Tibial nerve (tissue), 4 donors: ENCODE data around the gene MEF2A. TPM values are rescaled to one million over a fixed set of nuclear protein-coding genes. Genes with fewer than 3 reads are reported as not detected.
A peak's percentile ranks its signal among the peaks of the same experiment; 100 is the strongest.

Experiments used
- DNase-seq, 2 donors: peaks; one replicate each; pipeline ENCODE4 v3.0.0-alpha.2; 2019; ENCODE audit warnings: low spot score in 2 of 2
- H3K27ac ChIP-seq, 4 donors: fragments of 200-600 bp; sonication (generic) in 3 of 4; one replicate each; pipeline ENCODE4 v1.5.1; 2017 to 2019; ENCODE audit warnings: mild to moderate bottlenecking in 1 of 4
- H3K27me3 ChIP-seq, 2 donors: fragments of 200-600 bp; sonication (generic) in 1 of 2; one replicate each; pipeline versions ENCODE4 v1.5.1 to v1.6.0; 2017 to 2019
- H3K36me3 ChIP-seq, 3 donors: fragments of 200-600 bp; sonication (generic); one replicate each; pipeline ENCODE4 v1.5.1; 2018 to 2019
- H3K4me1 ChIP-seq, 4 donors: fragments of 200-600 bp; sonication (generic) in 3 of 4; one replicate each; pipeline ENCODE4 v1.5.1; 2017 to 2019
- H3K4me3 ChIP-seq, 4 donors: fragments of 200-600 bp; sonication (generic) in 3 of 4; one replicate each; pipeline ENCODE4 v1.5.1; 2017 to 2019; ENCODE audit warnings: mild to moderate bottlenecking in 1 of 4, moderate library complexity in 1 of 4
- H3K9me3 ChIP-seq, 4 donors: fragments of 200-600 bp; sonication (generic) in 3 of 4; one replicate each; pipeline ENCODE4 v1.5.1; 2017 to 2019
- CTCF ChIP-seq, 5 experiments: fragments of 200-600 bp in 3 of 5; fragments of 450-650 bp in 2 of 5; sonication (generic) in 3 of 5; IDR thresholded peaks; one replicate each; pipeline ENCODE4 v1.5.1; 2016 to 2019; ENCODE audit warnings: antibody characterized with exemption in 5 of 5, mild to moderate bottlenecking in 3 of 5, moderate library complexity in 2 of 5
- EP300 ChIP-seq, 2 donors: sonication (generic); formaldehyde crosslinking; IDR thresholded peaks; one replicate each; pipeline ENCODE4 v1.6.1; 2017; ENCODE audit warnings: antibody characterized with exemption in 2 of 2, mild to moderate bottlenecking in 1 of 2
- POLR2A ChIP-seq, 2 donors: fragments of 450-650 bp; IDR thresholded peaks; one replicate each; pipeline ENCODE4 v1.6.1; 2017; ENCODE audit warnings: antibody characterized with exemption in 2 of 2, mild to moderate bottlenecking in 2 of 2, moderate library complexity in 2 of 2
- WGBS, 2 donors: methylation state at CpG; one replicate each; pipeline ENCODE4 v1.1.5; 2018; 5-methylcytosine and 5-hydroxymethylcytosine counted together
- total RNA-seq, 4 donors: library from RNA; depleted of rRNA; stranded (reverse); fragments of >200 nt; gene quantifications; one replicate each; pipeline ENCODE4 v1.1.0, GENCODE V29; 2016

MEF2A gene
- total RNA-seq, 4 donors from 2014 or later: 45.5 to 66.3 (median 55.8) TPM

GRCh38 chr15:99711625-99712024, 145.8 kb downstream of the MEF2A start:
- WGBS, 2 donors: 74 to 79% methylated on average over 5 of the region's 5 CpGs
- Histone ChIP-seq H3K36me3 (peaks cover 0 to 49% (median 13%) of the 10 kb centered on the region in 3 donors), H3K9me3 (no peaks in the 10 kb centered on the region), H3K27ac (no peak overlapping the region), H3K27me3 (no peaks in the 10 kb centered on the region), H3K4me1 (peaks cover 0 to 54% (median 8%) of the 10 kb centered on the region in 4 donors), H3K4me3 (no peak overlapping the region)
- TF ChIP-seq POLR2A (IDR thresholded peaks at IDR 0.05) (no peak), EP300 (IDR thresholded peaks at IDR 0.05) (no peak), CTCF (IDR thresholded peaks at IDR 0.05) (no peak)
- DNase-seq: no peak

GRCh38 chr15:99712415-99712814, 146.6 kb downstream of the MEF2A start:
- no peaks in the 10 kb centered on the region for H3K27me3 ChIP-seq
- peaks cover 0 to 49% (median 13%) of the 10 kb centered on the region in 3 donors for H3K36me3 ChIP-seq
- 66 to 68% methylated on average over 18 of the region's 18 CpGs for WGBS, 2 donors
- H3K9me3 ChIP-seq: no peaks in the 10 kb centered on the region
- H3K27ac ChIP-seq: no peak overlapping the region
- TF ChIP-seq EP300 (IDR thresholded peaks at IDR 0.05) (no peak), POLR2A (IDR thresholded peaks at IDR 0.05) (no peak), CTCF (IDR thresholded peaks at IDR 0.05) (no peak)
- no peak overlapping the region for H3K4me3 ChIP-seq
- H3K4me1 ChIP-seq: peaks cover 0 to 52% (median 8%) of the 10 kb centered on the region in 4 donors
- no peak for DNase-seq

GRCh38 chr15:99716540-99717095, 150.8 kb downstream of the MEF2A start:
- peak overlapping the region in 3 of 4 donors; percentile 24 to 60 (median 59) for H3K27ac ChIP-seq
- no peak for DNase-seq
- H3K27me3 ChIP-seq: no peaks in the 10 kb centered on the region
- H3K36me3 ChIP-seq: peaks cover 0 to 29% (median 5%) of the 10 kb centered on the region in 3 donors
- peaks cover 0 to 35% (median 0%) of the 10 kb centered on the region in 4 donors for H3K4me1 ChIP-seq
- TF ChIP-seq EP300 (IDR thresholded peaks at IDR 0.05) (no peak), POLR2A (IDR thresholded peaks at IDR 0.05) (no peak), CTCF (IDR thresholded peaks at IDR 0.05) (no peak)
- H3K4me3 ChIP-seq: no peak overlapping the region
- no peaks in the 10 kb centered on the region for H3K9me3 ChIP-seq
- 60 to 65% methylated on average over 10 of the region's 10 CpGs for WGBS, 2 donors

DNA sequence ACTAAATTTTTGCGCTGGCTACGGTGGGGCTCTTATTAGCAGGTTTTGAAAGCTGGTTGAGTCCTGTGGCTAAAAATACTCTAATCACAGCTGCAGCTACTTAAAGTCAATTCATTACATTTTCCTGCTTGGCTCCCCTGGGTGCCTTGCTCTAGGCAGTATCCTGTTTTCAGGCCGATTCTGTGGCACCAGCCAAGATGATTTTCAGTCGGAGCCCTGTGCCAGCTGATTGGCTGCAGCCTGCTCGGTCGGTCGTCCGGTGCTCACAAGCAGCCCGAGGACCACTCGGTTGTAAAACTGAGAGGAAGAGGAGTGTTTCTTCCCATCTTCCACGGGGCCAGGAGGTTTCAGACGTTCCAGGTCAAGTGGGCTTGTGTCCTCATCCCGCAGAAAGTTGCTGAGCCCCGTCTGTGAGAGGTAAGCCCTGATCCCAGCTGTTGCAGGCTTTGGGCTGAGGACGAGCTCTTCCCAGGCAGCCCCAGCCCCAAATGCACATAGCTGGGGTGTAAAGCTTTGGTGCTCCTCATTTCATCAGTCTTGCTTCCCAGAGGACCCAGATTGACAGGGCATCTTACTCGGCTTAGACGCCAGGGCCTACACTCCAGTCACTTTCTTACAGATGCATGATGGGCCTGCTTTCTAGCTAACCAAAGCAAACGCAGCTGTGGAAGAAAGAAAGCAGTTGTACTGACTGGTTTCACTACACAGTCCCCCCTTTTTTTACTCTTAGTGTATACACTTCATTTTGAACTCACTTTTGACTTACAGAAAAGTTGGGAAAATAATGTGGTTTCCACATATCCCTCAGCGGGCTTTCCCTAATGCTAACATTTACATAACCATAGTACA, 151.6 kb downstream of the MEF2A start:
- peaks cover 0 to 28% (median 0%) of the 10 kb centered on the region in 4 donors for H3K4me1 ChIP-seq
- H3K4me3 ChIP-seq: no peak overlapping the region
- 45 to 51% methylated on average over 18 to 19 of the region's 19 CpGs for WGBS, 2 donors
- H3K27me3 ChIP-seq: no peaks in the 10 kb centered on the region
- peaks cover 0 to 21% (median 3%) of the 10 kb centered on the region in 3 donors for H3K36me3 ChIP-seq
- H3K27ac ChIP-seq: peak overlapping the region in 3 of 4 donors; percentile 24 to 60 (median 59)
- no peaks in the 10 kb centered on the region for H3K9me3 ChIP-seq
- DNase-seq: no peak
- no peak for TF ChIP-seq POLR2A (IDR thresholded peaks at IDR 0.05)
- no peak for TF ChIP-seq EP300 (IDR thresholded peaks at IDR 0.05)
- TF ChIP-seq CTCF (IDR thresholded peaks at IDR 0.05): no peak

- H3K4me3 ChIP-seq: no peak overlapping the region
- peaks cover 0 to 24% (median 0%) of the 10 kb centered on the region in 4 donors for H3K4me1 ChIP-seq
- DNase-seq: no peak
- H3K9me3 ChIP-seq: no peaks in the 10 kb centered on the region
- H3K27ac ChIP-seq: no peak overlapping the region
- no peak for TF ChIP-seq CTCF (IDR thresholded peaks at IDR 0.05)
- TF ChIP-seq EP300 (IDR thresholded peaks at IDR 0.05): no peak
- no peak for TF ChIP-seq POLR2A (IDR thresholded peaks at IDR 0.05)
- WGBS, 2 donors: 84 to 86% methylated on average over 4 of the region's 4 CpGs
- H3K36me3 ChIP-seq: peaks cover 0 to 12% (median 0%) of the 10 kb centered on the region in 3 donors
- H3K27me3 ChIP-seq: no peaks in the 10 kb centered on the region
These were observed 152.6 kb downstream of the MEF2A start for GRCh38 chr15:99718421-99718820.
